ENCODE measurements around the gene SH3PXD2B. TPM values are rescaled to one million over a fixed set of nuclear protein-coding genes. Genes with fewer than 3 reads are reported as not detected.

The SH3PXD2B gene
- total and polyA plus RNA-seq, 10 donors = 2.0 to 31.8 (median 9.9) TPM

DNA sequence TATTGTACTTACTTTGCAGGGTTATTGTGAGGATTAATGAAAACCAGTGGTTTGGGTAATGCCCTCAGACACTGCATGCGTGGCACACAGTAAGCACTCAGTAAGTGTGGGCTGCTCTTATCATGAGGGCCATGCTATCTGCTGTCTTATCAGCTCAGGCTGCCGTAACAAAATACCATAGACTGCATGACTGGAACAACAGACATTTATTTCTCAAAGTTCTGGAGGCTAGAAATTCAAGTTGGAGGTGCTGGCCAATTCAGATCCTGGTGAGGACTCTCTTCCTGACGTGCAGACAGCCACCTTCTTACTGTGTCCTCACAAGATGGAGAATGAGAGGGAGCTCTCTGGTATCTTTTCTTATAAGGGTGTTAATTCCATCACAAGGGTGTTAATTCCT, 23.9 kb upstream of the SH3PXD2B start:
- H3K36me3 ChIP-seq = no peaks in the 10 kb centered on the region
- TF ChIP-seq, protein P1, sequence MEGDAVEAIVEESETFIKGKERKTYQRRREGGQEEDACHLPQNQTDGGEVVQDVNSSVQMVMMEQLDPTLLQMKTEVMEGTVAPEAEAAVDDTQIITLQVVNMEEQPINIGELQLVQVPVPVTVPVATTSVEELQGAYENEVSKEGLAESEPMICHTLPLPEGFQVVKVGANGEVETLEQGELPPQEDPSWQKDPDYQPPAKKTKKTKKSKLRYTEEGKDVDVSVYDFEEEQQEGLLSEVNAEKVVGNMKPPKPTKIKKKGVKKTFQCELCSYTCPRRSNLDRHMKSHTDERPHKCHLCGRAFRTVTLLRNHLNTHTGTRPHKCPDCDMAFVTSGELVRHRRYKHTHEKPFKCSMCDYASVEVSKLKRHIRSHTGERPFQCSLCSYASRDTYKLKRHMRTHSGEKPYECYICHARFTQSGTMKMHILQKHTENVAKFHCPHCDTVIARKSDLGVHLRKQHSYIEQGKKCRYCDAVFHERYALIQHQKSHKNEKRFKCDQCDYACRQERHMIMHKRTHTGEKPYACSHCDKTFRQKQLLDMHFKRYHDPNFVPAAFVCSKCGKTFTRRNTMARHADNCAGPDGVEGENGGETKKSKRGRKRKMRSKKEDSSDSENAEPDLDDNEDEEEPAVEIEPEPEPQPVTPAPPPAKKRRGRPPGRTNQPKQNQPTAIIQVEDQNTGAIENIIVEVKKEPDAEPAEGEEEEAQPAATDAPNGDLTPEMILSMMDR (IDR thresholded peaks at IDR 0.05 in 8 of 11, conservative IDR thresholded peaks at IDR 0.05 in 3 of 11) = no peak
- TF ChIP-seq POLR2A (IDR thresholded peaks at IDR 0.05) (no peak), POLR2AphosphoS5 (IDR thresholded peaks at IDR 0.05) (no peak)
- H3K27ac ChIP-seq = no peak overlapping the region
- H3K9me3 ChIP-seq = peaks cover 0 to 1% (median 0%) of the 10 kb centered on the region in 8 donors
- DNase-seq = no peak
- no peak overlapping the region for H3K4me3 ChIP-seq
- intact Hi-C loops (cut with DNase I; ENCODE audit: low total_unique reads) = loop anchor here (2.0 kb wide), 1 partner anchor 219 kb away; no protein-coding TSS in a partner anchor
- peaks cover 0 to 5% (median 0%) of the 10 kb centered on the region in 7 donors for H3K27me3 ChIP-seq (replicated peaks in 1 of 7)
- peaks cover 0 to 4% (median 0%) of the 10 kb centered on the region in 6 donors for H3K4me1 ChIP-seq
- WGBS, 5 donors = 81 to 97% (median 92%) methylated on average over 3 of the region's 3 CpGs

DNA sequence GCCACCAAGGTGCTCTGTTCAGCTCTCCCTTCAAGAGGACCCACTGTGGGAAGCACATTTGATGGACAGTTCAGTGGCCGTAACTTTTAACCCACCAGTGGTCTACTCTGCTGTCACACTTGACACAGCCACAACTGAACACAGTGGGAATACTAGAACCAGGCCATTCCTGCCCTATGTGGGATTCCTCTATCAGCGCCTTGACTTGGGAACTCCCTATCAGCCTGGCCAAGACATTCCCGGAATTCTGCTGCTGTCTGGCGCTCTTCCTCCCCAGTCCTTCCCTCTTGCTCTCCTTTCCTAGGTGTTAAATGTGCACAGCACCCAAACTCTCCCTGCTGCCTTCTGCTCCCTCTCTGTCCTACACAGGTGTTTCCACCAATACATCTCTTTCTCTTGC, 23.1 kb upstream of the SH3PXD2B start:
- TF ChIP-seq, protein P1 (IDR thresholded peaks at IDR 0.05 in 8 of 11, conservative IDR thresholded peaks at IDR 0.05 in 3 of 11) = no peak
- TF ChIP-seq POLR2A (IDR thresholded peaks at IDR 0.05) = no peak
- TF ChIP-seq POLR2AphosphoS5 (IDR thresholded peaks at IDR 0.05) = no peak
- H3K9me3 ChIP-seq = no peaks in the 10 kb centered on the region
- H3K27ac ChIP-seq = no peak overlapping the region
- WGBS, 5 donors = 66 to 82% (median 73%) methylated on average over 4 of the region's 4 CpGs
- no peak overlapping the region for H3K4me3 ChIP-seq
- intact Hi-C loops (cut with DNase I; ENCODE audit: low total_unique reads) = no loop called here
- no peak for DNase-seq
- no peaks in the 10 kb centered on the region for H3K36me3 ChIP-seq
- H3K27me3 ChIP-seq (replicated peaks in 1 of 7) = peaks cover 0 to 5% (median 0%) of the 10 kb centered on the region in 7 donors
- peaks cover 0 to 4% (median 0%) of the 10 kb centered on the region in 6 donors for H3K4me1 ChIP-seq

DNA sequence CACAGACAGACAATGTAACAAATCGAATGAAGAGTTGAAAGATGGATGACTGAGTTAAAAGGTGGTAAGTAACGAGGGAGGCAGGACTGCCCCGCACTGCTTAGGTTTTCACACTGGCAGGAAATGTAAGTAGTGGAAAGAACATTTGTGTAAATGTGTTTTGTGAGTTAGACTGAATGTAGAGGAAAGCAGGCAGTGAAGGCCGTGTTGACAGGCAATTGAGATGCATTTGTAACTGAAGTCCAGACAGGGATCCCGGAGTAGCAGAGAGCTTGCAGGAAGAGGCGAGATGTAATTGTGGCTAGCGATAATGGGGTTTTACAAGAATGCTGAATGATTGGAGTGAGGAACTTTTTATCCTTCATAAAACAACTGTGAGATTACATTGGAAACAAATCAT, 20.0 kb upstream of the SH3PXD2B start:
- Histone ChIP-seq H3K27ac (no peak overlapping the region), H3K9me3 (no peaks in the 10 kb centered on the region), H3K4me1 (peaks cover 0 to 3% (median 0%) of the 10 kb centered on the region in 6 donors), H3K27me3 (replicated peaks in 1 of 7) (peaks cover 0 to 10% (median 0%) of the 10 kb centered on the region in 7 donors), H3K36me3 (no peaks in the 10 kb centered on the region), H3K4me3 (no peak overlapping the region)
- intact Hi-C loops (cut with DNase I; ENCODE audit: low total_unique reads) = no loop called here
- WGBS, 5 donors = 80 to 85% (median 84%) methylated on average over 7 of the region's 7 CpGs
- TF ChIP-seq POLR2AphosphoS5 (IDR thresholded peaks at IDR 0.05) (no peak), POLR2A (IDR thresholded peaks at IDR 0.05) (no peak)
- TF ChIP-seq, protein P1 (IDR thresholded peaks at IDR 0.05 in 8 of 11, conservative IDR thresholded peaks at IDR 0.05 in 3 of 11) = no peak
- DNase-seq = no peak

DNA sequence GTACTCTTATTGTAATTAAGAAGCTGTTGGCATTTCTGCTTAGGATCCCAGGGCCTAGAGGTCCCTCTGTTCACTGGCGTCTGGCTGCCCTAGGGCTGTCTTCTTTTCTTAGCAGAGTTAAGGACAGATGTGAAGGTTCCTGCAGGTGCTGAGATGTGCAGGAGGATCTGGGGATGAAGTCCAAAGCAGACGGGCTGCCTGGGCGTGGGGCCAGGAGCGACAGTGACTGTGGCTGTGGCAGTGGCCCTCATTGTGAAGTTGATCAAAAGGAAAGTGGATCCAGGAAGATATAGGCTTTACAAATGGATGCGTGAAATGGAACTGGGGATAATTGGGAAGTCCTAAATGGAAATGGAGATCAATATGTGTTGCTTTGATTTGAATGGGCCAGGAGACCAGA, 19.1 kb upstream of the SH3PXD2B start:
- Histone ChIP-seq H3K36me3 (no peaks in the 10 kb centered on the region), H3K27me3 (replicated peaks in 1 of 7) (peaks cover 0 to 10% (median 0%) of the 10 kb centered on the region in 7 donors), H3K9me3 (peaks cover 0 to 4% (median 0%) of the 10 kb centered on the region in 8 donors), H3K4me3 (no peak overlapping the region), H3K4me1 (no peaks in the 10 kb centered on the region), H3K27ac (no peak overlapping the region)
- no peak for TF ChIP-seq POLR2AphosphoS5 (IDR thresholded peaks at IDR 0.05)
- 83 to 94% (median 91%) methylated on average over 5 of the region's 5 CpGs for WGBS, 5 donors
- intact Hi-C loops (cut with DNase I; ENCODE audit: low total_unique reads) = no loop called here
- no peak for DNase-seq
